NCI-H1105 (cell line): ENCODE measurements around the gene WDR31.
"Not testable (repeated sequence)": the region's sequence is repeated elsewhere in the genome, so short reads cannot be mapped to it uniquely, and the experiment has no call there.

Source experiments
- DNase-seq: peaks from one replicate; lab custom pipeline; 2025; lab: John Stamatoyannopoulos, UW

Gene WDR31

DNA sequence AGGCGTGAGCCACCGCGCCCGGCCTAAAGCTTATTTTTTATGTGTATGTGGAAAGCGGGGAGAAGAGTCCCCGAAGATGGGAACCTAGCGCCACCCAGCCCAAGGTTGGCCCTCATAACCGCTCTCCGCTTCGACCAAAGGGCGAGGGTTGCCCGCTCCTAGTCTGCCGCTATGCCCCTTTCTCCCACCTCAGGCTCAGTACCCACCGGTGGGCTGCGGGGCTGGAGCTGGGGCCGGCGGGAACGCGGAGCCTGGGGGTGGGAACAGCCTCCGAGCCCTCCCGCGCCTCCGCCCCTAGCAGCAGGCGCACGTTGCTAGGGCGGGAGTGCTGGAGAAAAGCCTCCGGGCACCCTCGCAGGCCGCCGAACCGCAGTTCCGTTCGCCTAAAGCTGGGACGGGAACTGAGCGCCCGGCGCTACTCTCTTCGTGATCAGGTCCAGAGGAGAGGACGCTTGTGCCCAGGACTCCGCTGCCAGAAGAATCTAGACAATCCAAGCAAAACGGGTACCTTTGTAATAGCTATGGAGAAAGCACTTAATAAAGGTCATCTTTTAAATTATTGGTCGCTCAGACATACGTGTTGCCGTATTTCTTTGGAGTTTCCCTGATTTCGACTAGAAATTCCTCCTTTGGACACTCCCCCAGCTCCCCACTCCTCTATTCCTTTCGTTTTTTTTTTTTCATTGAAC, at the start of gene WDR31:
Gene WDR31 (minus strand): TSS at position 265 of the 689 bp plus-strand sequence. CDS start 8,253 bp downstream, outside the sequence.
- DNase-seq = peak; percentile 80

DNA sequence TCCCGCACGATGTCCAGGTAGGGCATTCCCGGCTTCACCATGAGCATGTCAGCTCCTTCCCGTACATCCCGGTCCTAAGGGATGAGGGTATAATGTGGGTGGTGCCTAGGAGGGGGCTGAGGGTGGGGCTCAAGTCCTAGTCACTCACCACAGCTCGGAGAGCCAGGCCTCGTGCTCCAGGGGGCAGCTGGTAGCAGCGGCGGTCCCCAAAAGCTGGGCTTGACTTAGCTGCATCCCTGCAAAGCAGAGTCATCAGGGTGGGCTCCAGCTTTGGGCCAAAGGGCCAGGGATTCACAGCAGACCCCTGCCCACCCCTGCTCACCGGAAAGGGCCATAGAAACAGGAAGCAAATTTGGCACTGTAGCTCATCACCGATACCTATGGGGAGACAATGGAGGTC, 49.4 kb upstream of the WDR31 start:
- no peak for DNase-seq

DNA sequence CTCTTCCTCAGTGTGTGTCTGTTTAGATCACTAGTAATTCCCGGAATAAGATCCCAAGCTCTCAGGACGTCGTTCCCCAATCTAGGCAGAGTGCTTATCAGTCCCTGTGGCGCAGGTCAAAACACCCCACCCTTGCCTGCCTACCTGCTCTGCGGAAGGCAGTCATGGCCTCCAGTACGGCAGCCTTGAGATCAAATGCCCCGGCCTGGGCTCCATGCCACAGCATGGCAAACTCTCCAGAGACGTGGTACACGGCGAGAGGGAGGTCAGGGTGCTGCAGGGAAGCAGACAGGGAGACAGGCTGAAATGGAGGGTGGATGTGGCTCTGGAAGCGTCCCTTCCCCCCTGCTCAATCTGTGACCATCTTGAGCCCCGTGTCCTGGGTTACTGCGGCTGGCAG, 48.8 kb upstream of the WDR31 start:
- DNase-seq = no peak

DNA sequence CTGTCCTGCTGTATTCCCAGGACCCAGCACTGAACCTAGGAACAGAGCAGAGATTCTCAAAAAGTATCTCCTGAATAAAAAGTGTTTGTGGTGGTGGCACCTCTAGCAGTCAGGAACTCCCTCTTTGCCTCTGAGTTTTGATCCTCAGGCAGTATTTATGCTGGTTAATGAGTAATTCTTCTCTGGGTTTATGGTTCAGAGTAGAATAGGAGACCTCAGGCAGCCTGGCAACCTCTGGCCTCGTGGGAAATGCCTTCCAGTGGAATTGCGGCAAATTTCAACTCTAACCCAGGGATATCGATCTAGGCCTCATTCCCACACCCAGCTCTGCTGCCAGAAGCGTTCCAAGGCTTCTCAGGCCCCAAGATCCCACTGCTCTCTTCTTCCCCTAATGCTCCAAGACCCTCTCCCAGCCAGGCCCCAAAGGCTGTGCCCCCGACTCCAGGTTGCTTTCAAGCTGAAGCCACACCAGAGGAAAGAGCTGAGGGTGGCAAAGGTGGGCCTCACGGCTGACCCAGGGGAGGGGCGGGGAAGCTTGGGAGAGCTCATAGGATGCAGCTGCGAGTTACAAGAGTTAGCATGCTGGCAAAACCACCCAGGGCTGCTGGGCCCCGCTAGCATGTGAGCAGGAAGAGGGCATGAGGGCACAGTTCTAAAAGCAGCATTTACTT, 47.6 kb upstream of the WDR31 start:
- DNase-seq = no peak

DNA sequence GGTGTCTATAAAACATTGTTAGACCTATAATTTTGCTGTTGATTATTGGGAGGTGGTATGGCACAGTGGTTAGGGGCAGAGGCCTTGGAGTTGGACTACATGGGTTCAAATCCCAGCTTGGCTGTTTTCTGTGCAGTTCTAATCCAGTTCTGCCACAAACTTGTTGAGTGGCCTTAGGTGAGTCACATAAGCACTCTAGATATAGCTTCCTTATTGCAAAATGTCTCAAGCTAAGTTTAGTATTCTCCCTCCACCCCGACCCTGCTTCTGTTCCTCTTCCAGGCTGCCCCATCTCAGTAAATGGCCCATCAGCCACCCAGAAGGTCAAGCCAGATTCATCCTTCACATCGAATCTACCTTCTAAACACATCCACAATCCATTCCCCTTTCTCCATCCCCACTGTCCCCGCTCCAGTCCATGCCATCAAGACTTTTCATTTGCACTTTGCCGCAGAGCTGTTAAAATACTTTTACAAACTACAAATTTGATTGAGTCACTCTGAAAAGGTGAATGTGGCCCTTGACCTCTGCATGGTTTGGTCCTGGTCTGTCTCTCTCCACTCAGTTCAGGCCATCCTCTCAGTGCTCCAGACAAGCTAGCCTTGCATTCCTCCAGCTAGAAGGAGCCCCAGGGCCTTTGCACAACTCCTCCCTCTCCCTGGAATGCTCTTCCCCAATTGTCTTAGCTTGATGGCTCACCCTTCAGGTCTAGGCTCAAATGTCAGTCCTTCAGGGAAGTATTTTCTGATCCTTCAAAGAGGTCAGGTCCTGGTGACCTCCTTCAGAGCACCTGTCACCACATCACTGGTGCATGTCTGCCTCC, 46.7 kb upstream of the WDR31 start:
- no peak for DNase-seq

DNA sequence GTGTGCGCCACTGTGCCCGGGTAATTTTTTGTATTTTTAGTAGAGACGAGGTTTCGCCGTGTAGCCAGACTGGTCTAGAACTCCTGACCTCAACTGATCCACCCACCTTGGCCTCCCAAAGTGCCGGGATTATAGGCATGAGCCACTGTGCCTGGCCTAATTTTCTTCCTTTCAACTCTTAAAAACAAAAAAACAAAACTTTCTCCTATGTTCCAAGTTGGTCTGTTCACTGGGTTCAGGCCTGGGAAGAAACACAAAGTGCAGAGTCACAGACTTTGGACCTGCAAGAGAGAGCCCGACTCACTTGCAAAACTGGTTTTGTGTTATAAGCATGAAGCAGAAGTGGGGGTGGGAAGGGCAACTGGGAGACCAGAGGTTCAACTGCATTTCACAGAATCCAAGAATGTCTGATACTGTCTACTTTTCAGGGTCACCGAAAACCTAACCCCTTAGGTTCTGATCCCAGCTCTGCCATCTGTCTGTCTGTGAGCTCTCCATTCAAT, 41.9 kb upstream of the WDR31 start:
- no peak for DNase-seq

DNA sequence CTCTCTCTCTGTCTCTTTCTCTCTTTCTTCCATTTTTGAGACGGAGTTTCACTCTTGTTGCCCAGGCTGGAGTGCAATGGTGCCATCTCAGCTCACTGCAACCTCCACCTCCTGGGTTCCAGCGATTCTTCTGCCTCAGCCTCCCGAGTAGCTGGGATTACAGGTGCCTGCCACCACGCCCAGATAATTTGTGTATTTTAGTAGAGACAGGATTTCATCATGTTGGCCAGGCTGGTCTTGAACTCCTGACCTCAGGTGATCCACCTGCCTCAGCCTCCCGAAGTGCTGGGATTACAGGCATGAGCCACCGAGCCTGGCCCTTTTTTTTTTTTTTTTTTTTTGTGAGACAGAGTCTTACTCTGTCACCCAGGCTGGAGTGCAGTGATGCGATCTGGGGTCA, 41.4 kb upstream of the WDR31 start:
- DNase-seq = not testable (repeated sequence)

DNA sequence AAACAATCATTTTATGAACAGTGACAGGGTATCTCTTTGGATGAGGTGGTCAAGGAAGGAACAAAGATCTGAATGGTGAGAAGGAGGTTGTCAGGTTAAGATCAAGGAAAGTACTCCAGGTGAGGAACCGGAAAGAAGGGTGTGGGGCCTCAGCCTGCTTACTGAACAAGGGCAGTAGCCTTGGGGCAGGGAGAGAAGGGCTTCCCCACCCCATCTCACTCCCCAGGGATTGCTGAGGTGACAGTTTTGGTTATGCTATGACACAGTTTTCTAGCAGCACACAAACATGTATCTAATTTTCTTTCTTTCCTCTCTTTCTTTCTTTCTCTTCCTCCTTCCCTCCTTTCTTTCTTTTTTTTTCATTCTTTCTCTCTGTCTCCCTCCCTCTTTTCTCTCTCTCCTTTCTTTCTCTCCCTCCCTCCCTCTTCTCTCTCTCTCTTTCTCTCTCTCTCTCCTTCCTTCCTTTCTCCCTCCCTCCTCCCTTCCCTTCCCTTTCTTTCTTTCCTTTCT, 40.8 kb upstream of the WDR31 start:
- DNase-seq = no peak

DNA sequence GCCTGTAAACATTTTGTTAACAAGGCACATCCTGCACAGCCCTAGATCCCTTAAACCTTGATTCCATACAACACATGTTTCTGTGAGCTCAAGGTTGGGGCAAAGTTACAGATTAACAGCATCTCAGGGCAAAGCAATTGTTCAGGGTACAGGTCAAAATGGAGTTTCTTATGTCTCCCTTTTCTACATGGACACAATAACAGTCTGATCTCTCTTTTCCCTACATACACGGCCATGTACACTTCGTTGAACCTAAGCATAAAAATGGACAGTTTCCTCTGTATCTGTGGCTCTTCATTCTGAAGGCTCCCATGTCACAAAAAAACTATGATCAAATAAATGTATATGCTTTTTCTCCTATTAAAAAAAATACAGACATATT, 39.7 kb upstream of the WDR31 start:
- DNase-seq = not testable (repeated sequence)

DNA sequence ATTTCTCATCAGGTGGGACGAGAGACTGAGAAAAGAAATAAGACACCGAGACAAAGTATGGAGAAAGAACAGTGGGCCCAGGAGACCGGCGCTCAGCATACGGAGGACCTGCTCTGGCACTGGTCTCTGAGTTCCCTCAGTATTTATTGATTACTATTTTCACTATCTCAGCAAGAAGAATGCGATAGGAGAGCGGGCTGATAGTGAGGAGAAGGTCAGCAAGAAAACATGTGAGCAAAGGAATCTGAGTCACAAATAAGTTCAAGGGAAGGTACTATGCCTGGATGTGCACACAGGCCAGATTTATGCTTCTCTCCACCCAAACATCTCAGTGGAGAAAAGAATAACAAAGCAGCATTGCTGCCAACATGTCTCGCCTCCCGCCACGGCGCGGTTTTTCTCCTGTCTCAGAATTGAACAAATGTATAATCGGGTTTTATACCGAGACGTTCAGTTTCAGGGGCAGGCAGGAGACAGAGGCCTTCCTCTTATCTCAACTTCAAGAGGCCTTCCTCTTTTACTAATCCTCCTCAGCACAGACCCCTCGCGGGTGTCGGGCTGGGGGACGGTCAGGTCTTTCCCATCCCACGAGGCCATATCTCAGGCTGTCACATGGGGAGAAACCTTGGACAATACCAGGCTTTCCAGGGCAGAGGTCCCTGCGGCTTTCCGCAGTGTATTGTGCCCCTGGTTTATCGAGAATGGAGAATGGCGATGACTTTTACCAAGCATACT, 39.2 kb upstream of the WDR31 start:
- not testable (repeated sequence) for DNase-seq

DNA sequence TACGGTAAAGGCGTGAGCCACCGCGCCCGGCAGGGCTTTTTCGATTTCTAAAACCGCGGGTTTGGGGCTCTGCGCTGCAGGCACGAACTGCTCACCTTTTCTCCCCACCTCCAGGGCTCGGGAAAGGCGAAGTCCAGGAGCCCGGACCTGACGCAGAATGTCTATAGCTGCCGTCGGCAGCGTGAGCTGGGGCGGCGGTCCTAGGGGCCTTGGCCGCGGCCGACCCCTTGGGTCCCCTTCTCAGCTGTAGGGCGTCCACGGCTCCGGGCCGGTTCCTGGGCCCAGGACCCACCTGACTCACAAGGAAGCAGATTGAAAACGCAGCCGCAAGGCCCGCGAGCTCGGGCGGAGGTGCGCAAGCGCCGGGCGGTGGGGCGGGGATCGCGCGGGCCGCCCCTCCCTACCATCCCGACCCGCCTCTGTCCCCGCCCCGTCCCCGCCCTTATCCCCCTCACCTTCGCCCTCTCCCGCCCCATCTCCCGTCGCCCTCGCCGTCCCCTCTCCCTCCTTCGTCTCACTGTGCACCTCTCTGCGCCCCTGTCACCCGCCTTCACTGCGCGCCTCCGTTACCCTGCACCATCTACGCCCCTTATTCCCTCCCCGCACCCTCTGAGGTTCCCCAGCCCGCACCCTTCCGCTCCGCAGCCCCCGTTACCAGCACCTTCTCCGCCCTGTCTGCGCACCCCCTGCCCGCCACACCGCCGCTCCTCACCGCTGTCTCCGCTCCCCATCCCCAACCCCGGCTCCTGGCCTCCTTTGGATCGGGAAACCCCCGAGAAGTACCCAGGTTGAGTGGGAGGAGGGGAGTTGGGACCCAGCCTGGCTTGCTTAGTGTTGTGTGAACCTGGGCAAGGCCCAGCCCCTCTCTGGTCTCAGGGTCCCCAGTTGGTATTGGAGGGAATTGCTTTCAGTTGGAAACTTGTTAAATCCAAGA, 36.8 kb upstream of the WDR31 start, which contains the start of gene HDHD3:
Gene HDHD3 (minus strand): TSS at position 353 of the 934 bp plus-strand sequence. CDS start 2,632 bp downstream, outside the sequence.
- DNase-seq = peak; percentile 39

DNA sequence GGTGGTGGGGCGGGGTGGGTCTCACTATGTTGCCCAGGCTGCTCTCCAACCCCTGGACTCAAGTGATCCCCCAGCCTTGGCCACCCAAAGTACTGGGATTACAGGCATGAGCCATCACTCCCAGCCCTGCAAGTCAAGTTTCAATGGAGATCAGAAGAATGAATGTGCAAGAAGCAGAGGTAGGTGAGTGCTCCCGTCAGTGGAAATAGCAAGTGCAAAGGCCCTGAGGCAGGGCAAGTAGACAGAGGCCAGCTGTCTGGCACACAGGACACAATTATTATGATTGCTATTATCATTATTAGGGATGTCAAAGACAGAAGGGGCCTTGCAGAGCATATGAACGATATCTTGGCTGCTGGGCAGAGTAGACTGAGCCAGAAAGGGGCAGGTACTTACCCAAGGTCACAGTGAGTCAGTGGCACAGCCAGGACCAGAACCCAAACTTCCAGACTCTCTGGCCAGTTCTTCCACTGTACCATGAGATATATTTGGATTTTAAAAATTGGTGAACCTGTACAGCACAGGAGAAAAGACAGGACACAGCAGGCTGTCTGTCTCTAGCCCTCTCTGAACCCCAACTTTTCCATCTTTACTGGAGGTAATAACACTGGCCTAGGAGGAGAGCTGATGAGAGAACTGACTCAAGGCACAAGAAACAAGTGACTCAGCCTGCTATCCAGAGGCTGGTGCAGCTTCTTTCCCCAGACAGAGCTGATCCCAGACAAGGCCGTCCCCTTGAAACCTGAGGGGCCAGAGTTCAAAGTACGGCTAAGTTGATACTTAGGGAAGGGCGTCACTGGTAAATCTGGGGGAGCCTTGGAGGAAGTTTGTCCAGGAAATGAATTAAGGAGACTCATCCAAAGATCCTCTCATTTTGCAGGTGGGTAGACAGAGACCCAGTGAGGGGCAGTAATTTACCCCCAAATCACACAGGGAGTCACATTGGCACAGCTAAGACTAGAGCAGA, 35.3 kb upstream of the WDR31 start:
- no peak for DNase-seq

DNA sequence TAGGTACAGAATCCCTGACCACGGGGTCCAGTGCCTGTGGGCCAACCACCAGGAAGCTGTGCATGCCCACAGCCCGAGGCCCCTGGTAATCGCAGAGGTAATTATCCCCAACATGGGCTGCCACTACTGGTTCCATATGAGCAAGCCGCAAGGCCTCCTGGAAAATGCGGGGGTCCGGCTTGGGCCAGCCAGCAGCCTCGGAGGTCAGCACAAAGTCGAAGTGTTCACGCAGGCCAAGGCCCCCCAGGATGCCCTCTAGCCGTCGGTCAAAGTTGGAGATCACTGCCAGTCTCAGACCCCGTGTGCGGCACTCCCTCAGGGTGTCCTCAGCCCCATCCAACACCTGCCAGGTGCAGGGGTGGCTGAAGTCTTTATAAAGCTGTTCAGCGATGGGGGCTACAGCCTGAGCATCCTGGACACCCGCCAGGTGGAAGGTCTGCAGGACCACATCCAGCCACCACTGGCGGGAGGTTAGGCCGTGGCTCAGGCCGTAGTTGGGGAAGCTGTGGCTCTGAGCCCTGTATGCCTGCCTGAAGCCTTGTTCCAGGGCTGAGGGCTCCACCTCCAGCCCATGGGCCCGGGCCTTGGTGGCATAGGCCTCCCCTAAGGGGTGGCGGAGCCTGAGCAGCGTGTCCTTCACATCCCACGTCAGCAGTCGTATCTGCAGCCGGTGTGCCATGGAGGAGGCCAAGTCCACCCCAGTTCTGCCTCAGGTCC, 33.8 kb upstream of the WDR31 start:
- no peak for DNase-seq

DNA sequence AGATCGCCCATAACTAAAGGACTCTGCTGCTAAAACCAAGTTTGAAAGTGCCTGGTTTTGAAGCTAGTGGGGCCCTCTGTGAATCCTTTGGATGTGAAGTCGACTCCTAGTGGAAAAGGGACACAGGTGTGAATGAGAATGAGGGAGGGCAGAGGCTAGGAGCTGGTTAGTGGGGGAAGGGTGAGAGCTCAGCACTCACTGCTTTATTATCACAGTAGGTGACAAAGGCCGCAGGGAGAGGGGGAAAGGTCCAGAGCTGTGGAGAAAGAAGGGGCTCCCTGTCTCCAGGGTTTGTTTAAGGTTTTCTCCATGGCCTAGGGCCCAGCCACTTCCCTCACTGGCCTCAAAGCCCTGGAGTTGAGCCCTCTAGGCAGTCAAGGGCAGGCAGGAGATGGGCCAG, 33.2 kb upstream of the WDR31 start:
- no peak for DNase-seq

DNA sequence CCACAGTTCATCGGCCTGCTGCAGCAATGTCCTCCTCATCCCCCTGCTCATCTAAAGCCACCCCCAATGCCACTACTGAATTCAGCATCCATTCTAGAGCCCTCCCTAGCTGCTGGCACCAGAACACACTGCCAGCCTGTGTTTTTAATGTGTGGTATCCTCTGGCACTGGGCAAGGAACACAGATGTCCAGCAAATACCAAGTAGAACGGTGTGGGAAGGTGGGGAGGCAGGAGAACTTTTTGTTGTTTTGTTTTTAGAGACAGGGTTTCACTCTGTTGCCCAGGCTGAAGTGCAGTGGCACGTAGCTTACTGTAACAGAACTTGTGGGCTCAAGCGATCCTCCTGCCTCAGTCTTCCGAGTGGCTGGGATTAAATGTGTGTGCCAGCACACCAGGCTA, 32.0 kb upstream of the WDR31 start:
- no peak for DNase-seq

DNA sequence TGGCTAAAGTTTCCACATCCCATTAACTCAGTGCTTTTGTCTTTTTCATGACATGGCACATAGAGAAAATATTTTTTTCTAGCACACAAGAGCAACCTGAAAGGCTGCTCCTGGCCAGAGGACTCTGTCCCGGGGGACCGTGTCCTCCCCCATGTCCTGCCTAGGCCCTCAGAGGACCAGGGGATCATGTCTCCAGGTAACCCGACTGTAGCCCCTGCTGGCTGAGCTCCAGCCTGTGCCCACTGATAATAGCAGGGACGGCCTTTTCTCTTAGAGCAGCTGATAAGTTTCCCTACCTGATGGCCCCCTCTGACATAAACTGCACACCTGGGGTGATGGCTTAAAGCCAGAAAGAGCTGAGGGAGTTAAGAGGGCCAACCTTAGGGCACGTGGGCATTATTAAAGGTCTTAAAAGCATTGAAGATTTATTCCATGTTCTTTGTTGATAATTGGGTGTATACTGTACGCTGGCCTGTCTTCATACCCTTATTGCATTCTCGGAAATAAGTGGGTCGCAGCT, 30.8 kb upstream of the WDR31 start:
- peak; percentile 77 for DNase-seq

DNA sequence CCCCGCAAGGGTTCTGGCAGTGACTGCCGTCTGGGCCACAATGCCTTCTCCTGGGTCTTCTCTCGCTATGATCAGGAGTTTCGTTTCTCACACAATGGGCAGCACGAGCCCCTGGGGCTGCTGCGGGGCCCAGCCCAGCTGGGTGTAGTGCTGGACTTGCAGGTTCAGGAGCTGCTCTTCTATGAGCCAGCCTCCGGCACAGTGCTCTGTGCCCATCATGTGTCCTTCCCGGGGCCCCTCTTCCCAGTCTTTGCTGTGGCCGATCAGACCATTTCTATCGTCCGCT, 29.7 kb upstream of the WDR31 start:
- no peak for DNase-seq

DNA sequence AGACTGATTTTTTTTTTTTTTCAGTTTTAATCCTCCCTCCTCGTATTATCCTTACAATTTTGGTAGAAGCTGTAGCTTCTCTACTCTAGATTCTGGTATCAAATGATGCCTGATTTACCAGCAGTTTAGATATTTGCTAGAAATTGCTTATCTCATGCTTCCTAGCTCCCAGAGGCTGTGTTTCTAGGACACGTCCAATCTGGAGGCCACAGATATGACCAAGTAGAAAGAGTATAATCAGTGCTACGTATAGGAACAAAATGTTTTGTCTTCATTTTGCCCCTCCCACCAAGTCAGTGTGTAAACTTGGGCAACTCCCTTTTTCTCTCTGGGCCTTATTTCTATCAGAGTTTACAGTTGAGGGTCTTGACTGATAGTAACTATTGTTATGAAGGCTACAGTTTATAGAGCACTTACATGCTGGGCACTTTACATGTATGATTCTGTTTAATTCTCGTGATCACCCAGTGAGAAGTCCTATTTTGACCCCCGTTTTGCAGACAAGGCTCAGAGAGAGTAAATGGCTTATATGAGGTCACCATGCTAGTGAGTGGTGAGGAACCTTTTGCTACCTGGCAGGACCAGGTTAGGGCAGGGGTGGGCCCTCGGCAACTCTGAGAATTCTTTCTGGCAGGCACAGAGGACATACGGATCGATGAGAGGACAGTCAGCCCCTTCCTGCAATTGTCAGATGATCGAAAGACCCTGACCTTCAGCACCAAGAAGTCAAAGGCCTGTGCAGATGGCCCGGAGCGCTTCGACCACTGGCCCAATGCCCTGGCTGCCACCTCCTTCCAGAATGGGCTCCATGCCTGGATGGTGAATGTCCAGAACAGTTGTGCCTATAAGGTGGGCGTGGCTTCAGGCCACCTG, 29.1 kb upstream of the WDR31 start:
- DNase-seq = no peak
